ENCODE results near the gene MDFI.

Gene MDFI

DNA sequence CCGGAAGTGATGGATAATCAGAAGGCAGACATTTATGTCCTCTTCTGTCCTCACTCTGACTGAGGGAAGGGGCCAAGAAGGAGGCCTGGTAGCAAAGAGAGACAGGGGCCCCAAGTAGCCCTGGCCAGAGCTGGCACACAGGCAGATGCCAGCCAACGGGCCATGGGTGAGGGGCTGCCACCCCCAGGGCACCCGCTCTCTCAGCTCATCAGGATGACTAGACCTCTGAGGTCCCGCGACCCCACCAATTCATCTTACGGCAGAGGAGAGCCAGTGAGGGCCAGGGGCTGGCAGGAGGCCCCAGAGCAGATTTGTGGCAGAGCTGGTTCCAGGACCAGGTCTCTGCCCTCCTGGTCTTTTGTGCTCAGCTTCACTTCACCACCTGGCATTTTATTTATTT, 43.1 kb upstream of the MDFI start:
- no peak overlapping the region for H3K4me2 ChIP-seq
- H3K4me1 ChIP-seq: peaks cover 21% of the 10 kb centered on the region
- no peaks in the 10 kb centered on the region for H3K9me3 ChIP-seq
- no peak for TF ChIP-seq Cebpa-rat (IDR thresholded peaks at IDR 0.05)
- H3K36me3 ChIP-seq: peaks cover 66% of the 10 kb centered on the region
- no peaks in the 10 kb centered on the region for H3K27me3 ChIP-seq
- no peak overlapping the region for H3K27ac ChIP-seq
- 0 out of 2 replicates have a peak, but pooled peaks cover 10% of the 10 kb centered on the region for H4K20me1 ChIP-seq
- H3K9ac ChIP-seq: no peak overlapping the region
- H3K4me3 ChIP-seq: no peak overlapping the region

DNA sequence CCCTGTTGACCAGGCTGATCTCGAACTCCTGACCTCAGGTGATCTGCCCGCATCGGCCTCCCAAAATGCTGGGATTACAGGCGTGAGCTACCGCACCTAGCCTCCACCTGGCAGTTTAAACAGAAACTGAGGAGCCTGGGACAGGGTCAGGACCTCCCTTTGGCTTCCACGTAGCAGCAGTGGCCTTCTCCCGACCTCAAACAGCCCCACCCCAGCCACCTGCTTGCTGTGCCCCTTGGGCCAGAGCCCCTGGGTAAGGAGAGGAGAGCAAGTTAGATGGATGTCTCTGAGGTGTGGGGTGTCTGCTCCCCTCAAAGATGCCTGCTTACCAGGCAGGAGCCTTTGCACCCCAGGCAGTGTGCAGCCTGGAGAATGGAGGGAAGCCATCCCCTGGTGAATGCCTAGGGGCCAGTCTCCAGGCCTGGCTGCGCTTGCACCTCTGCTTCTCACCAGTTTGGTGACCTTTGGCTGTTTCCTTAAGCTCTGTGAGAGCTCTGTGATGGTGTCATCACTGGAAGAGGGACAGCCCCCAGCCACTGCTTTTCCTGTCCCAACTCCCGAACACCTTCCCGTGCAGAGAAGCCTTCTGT, 42.1 kb upstream of the MDFI start:
- no peak overlapping the region for H3K4me3 ChIP-seq

DNA sequence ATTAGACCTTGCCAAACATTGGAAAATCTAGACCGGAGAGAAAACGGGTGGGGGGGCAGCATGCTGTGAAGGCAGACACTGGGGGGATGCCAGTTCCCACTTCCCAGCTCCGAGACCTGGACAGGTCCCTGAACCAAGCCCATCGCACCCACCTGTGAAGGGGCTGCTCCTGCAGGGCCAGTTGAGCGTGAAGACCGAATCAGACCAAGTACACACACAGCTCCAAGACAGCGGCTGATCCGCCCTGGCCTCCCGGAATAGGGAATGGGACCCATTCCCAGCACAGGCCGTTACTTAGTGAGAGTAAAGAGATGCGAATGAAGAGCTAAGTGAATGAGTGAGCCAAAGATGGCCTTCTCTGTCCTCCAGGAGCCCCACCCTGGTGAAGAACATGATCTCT, 41.5 kb upstream of the MDFI start:
- no peak for TF ChIP-seq Cebpa-rat (IDR thresholded peaks at IDR 0.05)
- Histone ChIP-seq H3K9ac (no peak overlapping the region), H3K9me3 (no peaks in the 10 kb centered on the region), H3K4me3 (no peak overlapping the region), H3K36me3 (peaks cover 50% of the 10 kb centered on the region), H4K20me1 (no peaks in the 10 kb centered on the region), H3K27me3 (no peaks in the 10 kb centered on the region), H3K27ac (no peak overlapping the region), H3K4me1 (peaks cover 37% of the 10 kb centered on the region), H3K4me2 (no peak overlapping the region)

More for the DNA sequence above, 42.1 kb upstream of the MDFI start:
- H3K9ac ChIP-seq: no peak overlapping the region
- TF ChIP-seq Cebpa-rat (IDR thresholded peaks at IDR 0.05): no peak
- no peaks in the 10 kb centered on the region for H3K27me3 ChIP-seq
- peaks cover 31% of the 10 kb centered on the region for H3K4me1 ChIP-seq
- no peaks in the 10 kb centered on the region for H3K9me3 ChIP-seq
- 0 out of 2 replicates have a peak, but pooled peaks cover 5% of the 10 kb centered on the region for H4K20me1 ChIP-seq
- no peak overlapping the region for H3K4me2 ChIP-seq
- no peak overlapping the region for H3K27ac ChIP-seq
- peaks cover 56% of the 10 kb centered on the region for H3K36me3 ChIP-seq

DNA sequence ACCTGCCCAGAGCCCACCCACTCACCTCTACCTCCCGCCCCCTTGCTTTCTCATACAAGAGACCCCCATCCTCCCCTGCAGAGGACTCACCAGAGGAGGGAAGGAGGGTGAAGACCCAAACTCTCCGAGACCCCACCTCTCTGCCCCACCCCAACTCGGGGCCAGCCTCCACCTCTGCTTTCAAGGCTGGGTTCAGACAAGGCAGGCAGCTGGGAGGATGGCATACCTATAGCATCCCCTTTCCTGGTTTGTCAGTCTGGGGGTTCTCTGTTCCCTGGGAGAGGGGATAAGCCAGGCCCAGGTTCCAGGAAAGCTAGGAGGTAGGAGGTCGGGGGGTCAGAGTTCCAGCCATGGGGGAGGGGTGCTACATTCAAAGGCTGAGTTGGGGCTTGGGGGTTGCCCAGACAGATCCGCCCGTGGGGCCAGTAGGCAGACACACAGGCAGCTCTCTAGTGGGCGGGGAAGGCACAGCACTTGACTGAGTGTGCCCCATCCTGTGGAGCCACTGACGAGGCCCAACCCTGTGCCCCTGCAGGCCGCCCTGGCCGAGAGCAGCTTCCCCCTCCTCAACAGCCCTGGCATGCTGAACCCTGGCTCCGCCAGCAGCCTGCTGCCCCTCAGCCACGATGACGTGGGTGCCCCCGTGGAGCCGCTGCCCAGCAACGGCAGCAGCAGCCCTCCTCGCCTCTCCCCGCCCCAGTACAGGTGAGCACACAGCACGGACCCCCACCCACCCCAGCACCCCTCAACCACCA, 40.8 kb upstream of the MDFI start:
- H3K9me3 ChIP-seq: no peaks in the 10 kb centered on the region
- TF ChIP-seq Cebpa-rat (IDR thresholded peaks at IDR 0.05): no peak
- H3K27ac ChIP-seq: no peak overlapping the region
- H3K4me3 ChIP-seq: no peak overlapping the region
- H3K4me1 ChIP-seq: peaks cover 44% of the 10 kb centered on the region
- H4K20me1 ChIP-seq: no peaks in the 10 kb centered on the region
- H3K27me3 ChIP-seq: no peaks in the 10 kb centered on the region
- no peak overlapping the region for H3K9ac ChIP-seq
- H3K36me3 ChIP-seq: peaks cover 44% of the 10 kb centered on the region
- H3K4me2 ChIP-seq: no peak overlapping the region

DNA sequence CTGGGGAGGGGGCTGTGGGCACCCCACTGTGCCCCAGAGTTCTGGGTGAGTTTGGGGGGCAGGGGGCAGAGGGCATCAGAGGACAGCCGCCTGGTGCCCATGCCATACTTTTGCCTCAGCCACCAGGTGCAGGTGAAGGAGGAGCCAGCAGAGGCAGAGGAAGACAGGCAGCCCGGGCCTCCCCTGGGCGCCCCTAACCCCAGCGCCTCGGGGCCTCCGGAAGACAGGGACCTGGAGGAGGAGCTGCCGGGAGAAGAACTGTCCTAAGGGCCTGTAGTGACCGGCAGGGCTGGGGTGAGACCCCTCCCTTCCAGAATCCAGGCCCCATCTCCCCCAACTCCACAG, 39.6 kb upstream of the MDFI start:
- peaks cover 32% of the 10 kb centered on the region for H3K36me3 ChIP-seq
- peak overlapping the region; percentile 89 for H3K27ac ChIP-seq
- peak overlapping the region; percentile 89 for H3K4me2 ChIP-seq

DNA sequence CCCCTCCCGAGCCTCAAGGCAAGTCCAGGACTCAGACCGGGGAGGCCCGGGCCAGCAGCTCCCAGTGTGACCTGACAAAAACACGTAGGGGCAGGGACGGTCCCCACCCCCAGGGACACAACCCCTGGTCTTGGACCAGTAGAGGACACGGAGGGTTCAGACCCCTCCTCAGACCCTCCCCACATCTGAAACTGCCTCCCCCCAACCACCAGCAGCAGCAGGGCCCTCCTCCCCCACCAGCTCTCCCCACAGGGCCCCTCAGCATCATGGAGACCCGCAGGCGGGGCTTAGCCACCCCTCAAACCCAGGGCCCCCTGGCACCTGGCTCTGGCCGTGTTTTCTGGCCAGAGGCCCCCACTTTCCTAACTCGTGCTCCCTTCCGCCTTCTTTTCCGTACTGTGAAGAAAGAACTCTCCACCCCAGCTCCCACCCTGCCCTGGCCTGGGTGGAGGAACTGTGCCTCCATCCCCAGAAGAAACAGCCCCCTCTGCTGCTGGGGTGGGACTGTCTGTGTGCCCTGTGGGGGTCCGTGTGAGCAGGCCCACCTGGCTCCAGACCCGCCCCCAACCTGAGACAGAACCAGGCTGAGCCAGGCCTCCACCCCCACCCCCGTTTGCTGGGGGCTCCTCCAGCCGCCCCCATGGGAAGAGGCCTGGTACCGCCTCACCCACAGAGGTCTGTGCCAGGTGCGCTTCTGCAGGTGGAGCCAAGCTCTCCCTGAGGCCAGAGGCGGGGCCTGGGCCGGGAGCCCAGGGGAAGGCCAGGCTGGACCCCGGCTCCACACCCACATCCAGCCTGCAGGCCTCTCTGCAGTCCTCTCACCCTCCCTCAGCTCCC, 39.0 kb upstream of the MDFI start:
- Histone ChIP-seq H3K4me1 (peaks cover 60% of the 10 kb centered on the region), H3K4me2 (peak overlapping the region; percentile 89), H3K9me3 (no peaks in the 10 kb centered on the region), H3K36me3 (peaks cover 26% of the 10 kb centered on the region), H3K27ac (peak overlapping the region; percentile 89), H3K4me3 (peak overlapping the region; percentile 31), H3K27me3 (no peaks in the 10 kb centered on the region), H4K20me1 (no peaks in the 10 kb centered on the region), H3K9ac (peak overlapping the region; percentile 69)
- no peak for TF ChIP-seq Cebpa-rat (IDR thresholded peaks at IDR 0.05)

More for the DNA sequence above, 39.6 kb upstream of the MDFI start:
- Histone ChIP-seq H3K4me3 (no peak overlapping the region), H3K4me1 (peaks cover 54% of the 10 kb centered on the region), H3K9ac (peak overlapping the region; percentile 69), H4K20me1 (no peaks in the 10 kb centered on the region), H3K9me3 (no peaks in the 10 kb centered on the region), H3K27me3 (no peaks in the 10 kb centered on the region)
- no peak for TF ChIP-seq Cebpa-rat (IDR thresholded peaks at IDR 0.05)

DNA sequence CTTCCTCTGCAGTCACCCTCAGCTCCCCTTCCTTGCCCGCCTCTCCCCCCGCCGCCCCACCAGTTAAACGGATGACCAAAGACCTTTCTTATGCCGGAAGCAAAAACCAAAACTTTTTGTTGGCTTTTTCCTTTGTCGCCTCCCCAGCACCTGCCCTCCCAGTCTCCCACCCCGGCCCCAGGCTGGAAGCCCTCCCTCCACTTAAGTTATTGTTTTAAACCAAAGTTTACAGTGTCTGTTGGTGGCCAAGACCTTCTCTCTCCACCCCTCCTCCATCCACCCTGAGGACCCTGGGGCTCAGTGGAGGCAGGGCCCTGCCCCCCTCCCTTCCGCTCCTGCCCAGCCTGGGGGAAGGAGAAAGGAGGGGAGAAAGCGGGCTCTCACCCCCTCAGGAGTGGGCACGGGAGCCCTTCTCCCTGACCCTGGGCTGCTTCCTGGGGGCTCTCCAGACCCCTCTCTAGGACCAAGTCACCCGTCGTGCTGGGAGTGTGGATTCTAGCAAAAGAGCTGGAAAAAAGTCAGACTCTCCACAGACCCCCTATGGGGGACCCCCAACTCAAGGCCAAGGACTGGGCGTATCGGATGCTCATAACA, 38.3 kb upstream of the MDFI start:
- Histone ChIP-seq H3K27ac (peak overlapping the region; percentile 89), H3K4me1 (peaks cover 62% of the 10 kb centered on the region), H3K9ac (peak overlapping the region; percentile 69; the same call in 1 of the 2 replicates), H3K36me3 (peaks cover 20% of the 10 kb centered on the region), H3K27me3 (no peaks in the 10 kb centered on the region), H3K4me3 (peak overlapping the region; percentile 31), H4K20me1 (no peaks in the 10 kb centered on the region), H3K4me2 (peak overlapping the region; percentile 89), H3K9me3 (no peaks in the 10 kb centered on the region)
- no peak for TF ChIP-seq Cebpa-rat (IDR thresholded peaks at IDR 0.05)

DNA sequence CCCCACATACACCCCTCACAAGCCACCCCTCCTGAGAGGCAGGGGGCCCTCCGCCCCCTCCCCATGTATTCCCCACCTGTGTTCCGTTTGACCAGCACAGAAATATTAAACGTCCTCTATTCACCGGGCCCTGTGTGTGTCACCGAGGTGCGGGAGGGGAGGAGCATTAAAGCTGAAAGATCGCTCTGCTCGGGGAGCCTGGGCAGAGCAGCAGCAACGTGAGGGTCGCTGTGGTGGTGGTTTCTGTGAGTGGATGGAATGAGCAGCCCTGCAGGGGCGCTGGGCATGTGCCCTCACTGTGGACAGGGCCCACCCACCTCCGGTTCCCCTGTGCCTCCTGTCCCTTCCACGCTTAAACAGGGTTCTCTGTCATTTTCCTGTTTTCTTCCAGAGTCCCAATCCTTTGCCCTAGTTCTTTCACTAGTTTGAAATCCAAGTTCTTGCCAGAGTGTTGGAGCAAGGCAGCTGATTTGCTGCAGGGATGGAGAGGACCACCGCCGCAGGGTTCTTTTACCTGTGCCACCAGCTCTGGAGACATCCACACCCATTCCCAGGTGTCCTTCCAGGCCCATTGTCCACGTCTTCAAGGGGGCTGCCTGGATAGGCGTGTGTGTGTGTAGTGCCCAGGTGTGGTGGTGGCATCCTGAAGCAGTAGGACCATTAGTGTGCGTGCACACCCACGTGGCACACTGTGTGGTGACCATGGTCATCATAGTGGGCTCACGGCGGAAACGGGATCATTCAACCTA, 37.6 kb upstream of the MDFI start:
- no peak for TF ChIP-seq Cebpa-rat (IDR thresholded peaks at IDR 0.05)

DNA sequence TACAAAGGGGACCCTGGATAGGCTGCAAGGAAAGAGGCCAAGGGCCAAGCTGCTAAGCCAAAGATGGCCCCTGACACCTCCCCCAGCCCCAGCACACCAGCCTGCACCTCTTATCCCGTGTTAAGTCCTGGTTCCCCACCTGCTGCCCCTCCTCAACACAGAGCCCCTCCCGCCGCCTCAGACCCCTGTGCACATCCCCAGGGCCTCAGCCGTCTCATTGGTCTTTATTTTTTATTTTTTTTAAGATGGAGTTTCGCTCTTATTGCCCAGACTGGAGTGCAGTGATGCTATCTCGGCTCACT, 37.1 kb upstream of the MDFI start:
- Histone ChIP-seq H3K4me2 (peak overlapping the region; percentile 89), H3K4me3 (no peak overlapping the region), H3K9ac (no peak overlapping the region), H3K27me3 (no peaks in the 10 kb centered on the region), H3K9me3 (no peaks in the 10 kb centered on the region), H3K36me3 (peaks cover 8% of the 10 kb centered on the region), H3K27ac (no peak overlapping the region), H3K4me1 (peaks cover 74% of the 10 kb centered on the region), H4K20me1 (no peaks in the 10 kb centered on the region)
- TF ChIP-seq Cebpa-rat (IDR thresholded peaks at IDR 0.05): no peak

More for the DNA sequence above, 37.6 kb upstream of the MDFI start:
- Histone ChIP-seq H3K4me2 (peak overlapping the region; percentile 89), H3K9ac (peak overlapping the region; percentile 69; the same call in 1 of the 2 replicates), H3K27ac (peak overlapping the region; percentile 89), H3K9me3 (no peaks in the 10 kb centered on the region), H3K4me3 (0 out of 2 replicates have a peak overlapping the region, but pooled peaks have one; percentile 31), H3K27me3 (no peaks in the 10 kb centered on the region), H3K36me3 (peaks cover 14% of the 10 kb centered on the region), H3K4me1 (peaks cover 69% of the 10 kb centered on the region), H4K20me1 (no peaks in the 10 kb centered on the region)

Data from BLaER1 (cell line).